DOHH2 (cell line): Measurements from ENCODE around the gene MICAL2.

Experiments
- H3F3A ChIP-seq: fragments of 200-600 bp; sonication (generic), shearing (Covaris generic); 2 replicates; pipeline ENCODE4 v1.6.0; 2016; ENCODE audit warnings: antibody characterized with exemption, mild to moderate bottlenecking; ENCODE audit not compliant: control insufficient read depth, insufficient read depth
- H3K27ac ChIP-seq: fragments of 200-600 bp; sonication (generic); 2 replicates; pipeline ENCODE4 v1.5.1; 2014; ENCODE audit warnings: low read depth, mild to moderate bottlenecking, low read length, moderate library complexity
- H3K27me3 ChIP-seq: fragments of 200-600 bp; sonication (generic); 2 replicates; pipeline ENCODE4 v1.6.1; 2014; ENCODE audit warnings: mild to moderate bottlenecking, low read length, mixed read lengths; ENCODE audit not compliant: control insufficient read depth
- H3K36me3 ChIP-seq: fragments of 200-600 bp; sonication (generic); 2 replicates; pipeline ENCODE4 v1.6.1; 2014; ENCODE audit warnings: mild to moderate bottlenecking, low read length, moderate library complexity, mixed read lengths; ENCODE audit not compliant: control insufficient read depth
- H3K4me1 ChIP-seq: fragments of 200-600 bp; sonication (generic); 2 replicates; pipeline ENCODE4 v1.6.1; 2014; ENCODE audit warnings: mild to moderate bottlenecking, low read length, mixed read lengths; ENCODE audit not compliant: control insufficient read depth
- H3K4me2 ChIP-seq: fragments of 200-600 bp; sonication (generic); 2 replicates; pipeline ENCODE4 v1.6.0; 2014; ENCODE audit warnings: mild to moderate bottlenecking, low read length, moderate library complexity
- H3K4me3 ChIP-seq: fragments of 200-600 bp; sonication (generic); 2 replicates; pipeline ENCODE4 v1.5.1; 2014; ENCODE audit warnings: mild to moderate bottlenecking, low read length, mixed read lengths
- H3K79me2 ChIP-seq: fragments of 200-600 bp; sonication (generic); 2 replicates; pipeline ENCODE4 v1.6.1; 2014; ENCODE audit warnings: mild to moderate bottlenecking, low read length, mixed read lengths; ENCODE audit not compliant: control insufficient read depth
- H3K9me2 ChIP-seq: fragments of 200-600 bp; sonication (generic); replicated peaks from 2 replicates; pipeline ENCODE4 v1.6.1; 2014; ENCODE audit warnings: mild to moderate bottlenecking, low read length, mixed read lengths; ENCODE audit not compliant: control insufficient read depth
- H3K9me3 ChIP-seq: fragments of 200-600 bp; sonication (generic); 2 replicates; pipeline ENCODE4 v1.6.1; 2014; ENCODE audit warnings: antibody characterized with exemption, low read length, mixed read lengths; ENCODE audit not compliant: control insufficient read depth, insufficient read depth
- H4K20me1 ChIP-seq: fragments of 200-600 bp; sonication (generic); 2 replicates; pipeline ENCODE4 v1.6.0; 2014; ENCODE audit warnings: low read depth, mild to moderate bottlenecking, antibody characterized with exemption, low read length, moderate library complexity; ENCODE audit not compliant: control insufficient read depth, insufficient read depth
- EZH2phosphoT487 ChIP-seq: fragments of 200-600 bp; sonication (generic); IDR thresholded peaks from 2 replicates; pipeline ENCODE4 v1.6.1; 2017; ENCODE audit warnings: borderline replicate concordance, mild to moderate bottlenecking, antibody characterized with exemption, low read length, moderate library complexity, mixed read lengths
- TF ChIP-seq, protein P1 (sequence below): fragments of 200-600 bp; sonication (generic); IDR thresholded peaks from one replicate; pipeline ENCODE4 v1.5.1; 2014; ENCODE audit warnings: antibody characterized with exemption, mild to moderate bottlenecking, low read depth, low read length; ENCODE audit not compliant: poor library complexity, severe bottlenecking

Gene MICAL2

DNA sequence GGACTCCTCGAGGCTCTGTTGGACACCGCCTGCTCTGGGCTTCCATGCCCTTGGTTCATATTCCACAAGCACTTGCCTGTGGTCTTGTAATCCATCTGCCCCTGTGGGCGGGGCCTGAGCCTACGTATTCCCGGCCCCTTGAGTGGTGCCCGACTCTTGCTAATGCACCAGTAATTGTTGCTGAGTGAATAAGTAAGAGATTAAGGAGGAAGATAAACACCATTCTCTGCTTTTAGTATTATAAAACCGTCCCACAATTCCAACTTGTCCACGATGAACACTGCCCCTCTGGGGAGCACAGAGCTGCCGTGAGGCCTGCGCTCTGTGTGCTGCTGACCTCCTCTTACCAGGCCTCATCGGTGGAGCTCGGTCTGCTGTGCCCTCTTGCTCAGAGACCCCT is 50.3 kb downstream of the MICAL2 start:
- no peaks in the 10 kb centered on the region for H4K20me1 ChIP-seq
- TF ChIP-seq, protein P1, sequence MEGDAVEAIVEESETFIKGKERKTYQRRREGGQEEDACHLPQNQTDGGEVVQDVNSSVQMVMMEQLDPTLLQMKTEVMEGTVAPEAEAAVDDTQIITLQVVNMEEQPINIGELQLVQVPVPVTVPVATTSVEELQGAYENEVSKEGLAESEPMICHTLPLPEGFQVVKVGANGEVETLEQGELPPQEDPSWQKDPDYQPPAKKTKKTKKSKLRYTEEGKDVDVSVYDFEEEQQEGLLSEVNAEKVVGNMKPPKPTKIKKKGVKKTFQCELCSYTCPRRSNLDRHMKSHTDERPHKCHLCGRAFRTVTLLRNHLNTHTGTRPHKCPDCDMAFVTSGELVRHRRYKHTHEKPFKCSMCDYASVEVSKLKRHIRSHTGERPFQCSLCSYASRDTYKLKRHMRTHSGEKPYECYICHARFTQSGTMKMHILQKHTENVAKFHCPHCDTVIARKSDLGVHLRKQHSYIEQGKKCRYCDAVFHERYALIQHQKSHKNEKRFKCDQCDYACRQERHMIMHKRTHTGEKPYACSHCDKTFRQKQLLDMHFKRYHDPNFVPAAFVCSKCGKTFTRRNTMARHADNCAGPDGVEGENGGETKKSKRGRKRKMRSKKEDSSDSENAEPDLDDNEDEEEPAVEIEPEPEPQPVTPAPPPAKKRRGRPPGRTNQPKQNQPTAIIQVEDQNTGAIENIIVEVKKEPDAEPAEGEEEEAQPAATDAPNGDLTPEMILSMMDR, result no peak
- no peak for TF ChIP-seq EZH2phosphoT487
- H3K4me3 ChIP-seq, result no peak overlapping the region
- no peaks in the 10 kb centered on the region for H3K9me2 ChIP-seq
- H3F3A ChIP-seq, result no peaks in the 10 kb centered on the region
- no peaks in the 10 kb centered on the region for H3K36me3 ChIP-seq
- no peaks in the 10 kb centered on the region for H3K9me3 ChIP-seq
- no peaks in the 10 kb centered on the region for H3K4me1 ChIP-seq
- no peak overlapping the region for H3K27ac ChIP-seq
- no peaks in the 10 kb centered on the region for H3K27me3 ChIP-seq
- no peaks in the 10 kb centered on the region for H3K79me2 ChIP-seq
- no peak overlapping the region for H3K4me2 ChIP-seq

GRCh38 chr11:12161137-12161536 is 50.7 kb downstream of the MICAL2 start:
- no peak overlapping the region for H3K4me3 ChIP-seq
- H3K27ac ChIP-seq, result no peak overlapping the region
- H3K36me3 ChIP-seq, result no peaks in the 10 kb centered on the region
- no peaks in the 10 kb centered on the region for H3K9me3 ChIP-seq
- H3K4me2 ChIP-seq, result no peak overlapping the region
- no peaks in the 10 kb centered on the region for H3K4me1 ChIP-seq
- no peaks in the 10 kb centered on the region for H3K9me2 ChIP-seq
- H4K20me1 ChIP-seq, result no peaks in the 10 kb centered on the region
- TF ChIP-seq, protein P1, result no peak
- TF ChIP-seq EZH2phosphoT487, result no peak
- no peaks in the 10 kb centered on the region for H3K79me2 ChIP-seq
- H3K27me3 ChIP-seq, result no peaks in the 10 kb centered on the region
- H3F3A ChIP-seq, result no peaks in the 10 kb centered on the region

- Histone ChIP-seq H3K36me3 (no peaks in the 10 kb centered on the region), H3K27me3 (no peaks in the 10 kb centered on the region), H3K79me2 (no peaks in the 10 kb centered on the region), H3K9me2 (no peaks in the 10 kb centered on the region), H3K27ac (no peak overlapping the region), H3K4me2 (no peak overlapping the region), H3K4me1 (no peaks in the 10 kb centered on the region), H3K9me3 (no peaks in the 10 kb centered on the region), H3F3A (no peaks in the 10 kb centered on the region), H4K20me1 (no peaks in the 10 kb centered on the region), H3K4me3 (no peak overlapping the region)
- TF ChIP-seq, protein P1, result no peak
- TF ChIP-seq EZH2phosphoT487, result no peak
These were observed 51.4 kb downstream of the MICAL2 start for GRCh38 chr11:12161603-12162350.
